ENCODE measurements around the gene KCNJ4.

The KCNJ4 gene

DNA sequence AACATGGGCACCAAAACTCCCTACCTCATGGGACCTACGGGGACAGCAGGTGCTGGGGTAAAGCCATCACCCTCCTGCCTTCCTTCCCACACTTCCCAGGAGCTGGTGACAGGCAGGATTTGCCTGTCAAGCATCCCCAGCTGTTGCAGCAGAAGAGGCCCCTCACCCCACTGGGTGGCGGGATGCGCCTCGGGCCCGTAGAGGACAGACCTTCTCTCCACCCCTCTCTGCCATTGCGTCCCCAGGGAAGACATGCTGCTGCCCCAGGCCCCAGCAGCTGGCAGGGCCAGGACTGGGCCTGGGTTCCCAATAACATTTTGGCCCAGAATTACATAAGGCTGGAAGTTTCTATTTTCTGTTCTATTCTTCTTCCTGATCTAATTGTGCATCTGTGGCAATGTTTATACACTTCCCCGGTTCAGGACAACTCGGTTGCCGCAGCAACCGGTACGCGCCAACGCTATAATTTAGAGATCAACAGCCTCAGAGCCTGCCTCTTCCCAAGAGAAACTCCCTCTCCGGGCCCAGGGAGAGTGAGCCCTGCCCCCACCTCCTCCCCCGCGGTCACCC lies 25.4 kb downstream of the KCNJ4 start:
- no peak for DNase-seq

DNA sequence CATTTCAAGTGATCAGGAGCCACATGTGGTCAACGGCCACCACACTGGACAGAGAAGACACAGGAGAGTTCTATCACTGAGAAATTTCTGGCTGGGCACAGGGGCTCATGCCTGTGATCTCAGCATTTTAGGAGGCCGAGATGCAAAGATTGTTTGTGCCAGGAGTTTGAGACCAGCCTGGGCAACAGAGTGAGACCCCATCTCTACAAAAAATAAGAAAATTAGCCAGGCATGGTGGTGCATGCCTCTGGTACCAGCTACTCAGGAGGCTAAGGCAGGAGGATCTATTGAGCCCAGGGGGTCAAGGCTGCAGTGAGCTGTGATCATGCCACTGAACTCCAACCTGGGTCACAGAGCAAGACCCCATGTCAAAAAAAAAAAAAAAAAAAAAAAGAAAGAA lies 26.3 kb downstream of the KCNJ4 start:
- DNase-seq, result no peak

DNA sequence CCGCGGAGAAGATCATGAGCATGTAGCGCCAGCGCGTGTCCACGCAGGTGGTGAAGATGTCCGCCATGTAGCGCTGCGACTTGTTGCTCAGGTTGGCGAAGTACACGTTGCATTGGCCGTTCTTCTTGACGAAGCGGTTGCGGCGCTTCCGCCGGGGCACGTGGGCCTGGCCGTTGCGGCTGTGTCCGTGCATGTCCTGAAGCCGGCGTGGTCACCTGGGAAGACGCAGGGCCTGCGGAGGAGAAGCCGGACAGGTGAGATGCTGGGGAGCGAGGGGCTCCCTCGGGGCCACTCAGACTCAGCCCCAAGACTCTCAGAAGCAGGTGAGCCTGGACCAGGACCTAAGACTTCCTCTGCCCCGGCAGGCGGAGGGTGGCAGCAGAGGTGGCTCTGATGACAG lies 27.1 kb downstream of the KCNJ4 start:
- DNase-seq, result no peak

DNA sequence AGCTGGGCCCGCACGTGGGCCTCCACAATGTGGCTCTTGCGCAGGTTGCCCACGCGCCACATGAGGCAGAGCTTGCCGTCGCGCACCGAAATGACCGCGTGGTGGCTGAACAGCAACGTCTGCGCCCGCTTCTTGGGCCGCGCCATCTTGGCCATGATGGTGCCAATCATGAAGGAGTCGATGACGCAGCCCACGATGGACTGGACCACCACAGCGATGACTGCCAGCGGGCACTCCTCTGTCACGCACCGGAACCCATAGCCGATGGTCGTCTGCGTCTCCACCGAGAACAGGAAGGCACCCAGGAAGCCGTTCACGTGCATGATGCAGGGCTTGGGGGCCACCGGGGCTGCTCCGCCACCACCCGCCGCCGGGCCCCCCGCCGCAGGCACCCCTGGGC lies 27.5 kb downstream of the KCNJ4 start:
- DNase-seq, result no peak

- no peak for DNase-seq
Observed at GRCh38 chr22:38426628-38427027, 28.4 kb downstream of the KCNJ4 start.

DNA sequence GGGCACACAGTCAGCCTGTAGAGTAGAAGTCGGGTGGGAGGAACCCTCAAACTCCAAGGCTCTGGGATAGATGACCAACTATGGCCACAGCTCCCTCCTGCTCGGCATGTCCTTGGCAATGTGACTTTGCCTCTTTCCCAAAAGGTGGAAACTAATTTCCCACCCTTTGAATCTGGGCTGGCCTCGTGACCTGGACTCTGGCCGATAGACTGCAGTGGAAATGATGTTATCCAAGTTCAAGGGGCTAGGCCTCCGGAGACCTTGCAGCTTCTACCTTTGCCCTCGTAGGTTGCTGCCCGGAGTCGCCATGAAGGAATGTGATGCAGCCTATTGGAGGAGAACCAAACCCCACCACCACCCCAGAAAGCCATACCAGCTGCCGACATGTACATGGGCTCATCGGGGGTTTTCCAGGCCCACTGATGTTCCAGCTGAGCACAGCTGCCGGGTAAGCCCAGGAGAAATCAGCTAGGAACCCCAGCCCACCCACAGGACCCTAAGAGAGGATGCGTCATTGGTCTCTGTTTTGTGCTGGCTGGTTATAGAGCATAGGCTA lies 30.4 kb downstream of the KCNJ4 start:
- no peak for DNase-seq

DNA sequence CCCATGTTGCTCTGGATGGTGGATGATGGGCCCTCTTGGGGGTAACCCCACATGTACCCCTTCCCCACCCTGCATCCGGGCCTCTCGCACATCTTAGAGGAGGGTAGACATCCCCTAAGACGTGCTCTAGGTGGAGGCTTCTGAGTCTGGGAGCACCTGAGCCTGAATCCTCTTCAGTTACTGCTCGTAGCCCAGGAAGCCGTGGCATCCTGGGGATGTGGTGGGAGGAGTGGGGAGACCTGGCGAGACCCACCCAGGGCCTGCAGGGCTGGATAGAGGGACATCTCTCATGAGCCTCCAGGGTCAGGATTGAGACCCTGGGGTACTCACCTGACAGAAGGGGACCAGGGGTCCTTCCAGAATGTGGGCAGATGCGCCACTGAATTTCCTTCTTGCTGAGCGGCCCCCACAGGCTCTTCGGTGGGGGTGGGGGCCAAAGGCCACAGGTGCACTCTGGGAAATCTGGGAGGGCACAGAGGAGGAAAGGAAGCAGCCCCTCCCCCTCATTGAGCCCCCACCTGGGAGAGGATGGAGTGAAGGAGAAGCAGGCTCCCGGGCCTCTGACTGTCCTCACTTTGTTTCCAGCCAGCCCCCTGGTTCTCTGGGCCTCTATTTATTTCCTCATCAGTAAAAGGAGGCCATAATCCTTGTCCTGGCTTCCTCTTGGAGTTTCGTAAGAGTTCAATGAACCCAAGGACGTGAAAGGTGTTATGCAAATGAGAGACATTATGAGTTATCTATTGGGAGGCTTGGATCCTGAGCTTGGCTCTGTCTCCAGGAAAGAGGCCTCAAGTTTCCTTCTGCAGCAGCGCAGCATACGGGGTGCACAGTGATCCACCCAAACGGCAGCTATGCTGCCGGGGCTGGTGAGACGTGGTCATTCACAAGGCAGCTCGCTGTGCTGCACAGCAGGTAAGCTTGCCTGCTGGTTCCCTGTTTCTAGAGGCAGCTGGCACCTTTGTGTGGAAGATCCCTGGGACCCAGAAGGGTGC lies 31.2 kb downstream of the KCNJ4 start:
- no peak for DNase-seq

DNA sequence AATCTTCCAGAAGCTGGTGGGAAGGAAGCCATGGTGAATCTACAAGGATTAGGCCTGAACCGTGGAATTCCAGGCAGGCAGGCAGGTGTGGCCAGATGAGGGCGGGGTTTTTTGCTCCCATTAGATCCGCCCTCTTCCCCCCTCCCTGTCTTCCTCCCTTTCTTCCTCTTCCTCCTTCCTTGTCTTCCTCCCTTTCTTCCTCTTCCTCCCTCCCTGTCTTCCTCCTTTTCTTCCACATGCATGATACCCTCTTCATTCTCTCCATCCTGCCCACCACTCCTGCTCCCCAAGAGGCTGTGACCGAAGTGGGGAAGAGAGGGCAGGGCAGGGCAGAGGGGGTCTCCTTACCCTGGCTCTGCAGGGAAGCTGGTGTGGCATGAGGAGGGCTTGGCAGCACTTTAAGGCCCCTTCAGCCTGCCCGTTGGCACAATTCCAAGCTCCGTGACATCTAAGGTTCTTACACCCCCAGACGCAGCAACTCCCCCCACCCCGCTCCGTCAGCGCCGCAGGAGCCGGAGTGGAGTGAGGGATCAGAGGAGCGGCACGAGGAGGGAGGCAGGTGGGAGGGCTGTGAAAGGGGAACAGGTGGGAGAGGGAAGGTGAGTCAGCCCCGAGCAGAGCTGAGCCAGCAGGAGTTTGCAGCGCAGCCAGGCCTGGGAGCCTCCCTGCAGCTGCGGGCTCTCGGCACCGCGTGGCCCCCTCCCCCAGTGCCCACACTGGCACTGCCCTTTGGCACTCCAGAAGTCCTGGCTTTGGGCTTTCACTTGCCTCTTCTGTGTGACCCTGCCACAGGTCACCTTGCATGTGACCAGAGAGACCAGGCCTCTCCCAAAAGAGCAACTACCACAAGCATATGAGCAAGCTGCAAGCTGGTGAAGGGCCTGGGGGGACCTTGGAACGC lies 32.1 kb downstream of the KCNJ4 start:
- DNase-seq, result no peak

- no peak for DNase-seq
Observed at GRCh38 chr22:38420734-38421133, 34.3 kb downstream of the KCNJ4 start.

- no peak for DNase-seq
Observed at GRCh38 chr22:38419858-38420160, 35.2 kb downstream of the KCNJ4 start.

DNA sequence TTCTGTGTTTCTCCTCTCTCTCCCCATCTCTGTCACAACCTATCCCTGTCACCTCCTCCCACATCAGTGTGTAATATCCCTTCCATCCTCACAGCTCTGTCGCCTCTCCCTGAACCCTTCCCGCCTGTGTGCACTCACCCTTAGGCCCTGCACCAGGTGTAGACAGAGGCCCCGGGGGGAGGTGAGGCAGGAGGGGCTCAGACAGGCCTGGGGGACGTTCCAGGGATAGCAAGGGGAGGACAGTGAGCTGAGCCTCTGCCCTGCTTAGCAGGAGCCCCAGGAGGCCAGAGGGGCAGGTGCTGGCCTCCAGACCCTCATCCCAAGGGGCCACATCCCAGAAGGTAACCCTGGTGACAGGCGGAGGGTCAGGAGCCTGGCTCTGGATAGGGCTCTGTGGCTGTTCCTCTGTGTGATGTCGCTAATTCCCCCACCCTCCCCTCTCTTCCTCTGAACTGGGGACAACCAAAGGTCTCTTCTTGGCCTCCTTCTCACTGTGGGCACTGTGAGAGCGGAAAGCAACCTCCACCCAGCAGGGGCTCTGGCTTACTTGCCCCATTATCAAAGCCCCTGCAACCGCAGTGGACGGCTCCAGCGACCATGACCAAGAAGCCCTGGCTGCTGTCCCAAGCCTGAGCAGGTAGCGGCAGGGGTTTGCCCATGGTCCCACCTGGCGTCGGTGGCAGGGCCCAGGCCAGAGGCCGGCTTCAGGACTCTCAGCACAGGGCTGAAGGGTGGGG lies 35.7 kb downstream of the KCNJ4 start:
- DNase-seq, result no peak

- DNase-seq, result no peak
Observed at GRCh38 chr22:38418589-38418988, 36.4 kb downstream of the KCNJ4 start.

DNA sequence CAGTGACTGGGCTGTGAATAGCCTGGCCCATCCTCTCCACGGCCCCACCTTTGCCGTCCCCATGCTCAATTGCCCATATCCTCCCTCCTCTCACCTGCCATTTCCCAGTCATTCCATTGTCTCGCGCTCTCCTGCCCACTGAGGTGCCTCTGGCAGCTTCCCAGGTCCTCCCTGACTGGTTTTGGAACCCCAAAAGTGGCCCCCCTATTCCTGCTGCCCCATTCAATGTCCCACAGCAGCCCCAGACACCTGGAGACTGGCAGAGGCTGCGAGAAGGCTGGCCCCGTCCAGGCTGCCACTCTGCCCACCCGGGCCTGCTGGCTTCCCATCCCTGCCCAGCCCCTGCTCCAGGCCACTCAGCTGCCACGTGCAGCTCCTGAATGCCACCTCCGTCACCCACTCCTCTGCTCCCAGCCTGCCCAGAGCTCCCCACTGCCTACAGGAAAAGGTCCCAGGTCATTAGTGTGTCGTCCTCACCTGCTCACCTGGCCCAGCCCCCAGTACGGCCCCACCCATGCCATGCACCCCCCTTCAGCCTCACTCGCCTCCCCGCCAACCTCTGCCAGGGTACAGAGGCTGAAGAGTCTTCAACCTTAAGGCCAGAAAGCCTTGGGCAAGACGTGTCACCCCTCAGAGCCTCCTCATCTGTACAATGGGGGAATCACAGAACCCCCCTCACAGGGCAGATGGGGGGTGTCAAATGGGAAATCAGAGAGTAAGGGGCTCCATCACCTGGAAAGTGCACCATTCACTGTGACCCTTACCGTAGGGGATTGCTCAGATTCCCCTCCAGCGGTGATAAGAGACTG lies 37.5 kb downstream of the KCNJ4 start:
- DNase-seq, result no peak

DNA sequence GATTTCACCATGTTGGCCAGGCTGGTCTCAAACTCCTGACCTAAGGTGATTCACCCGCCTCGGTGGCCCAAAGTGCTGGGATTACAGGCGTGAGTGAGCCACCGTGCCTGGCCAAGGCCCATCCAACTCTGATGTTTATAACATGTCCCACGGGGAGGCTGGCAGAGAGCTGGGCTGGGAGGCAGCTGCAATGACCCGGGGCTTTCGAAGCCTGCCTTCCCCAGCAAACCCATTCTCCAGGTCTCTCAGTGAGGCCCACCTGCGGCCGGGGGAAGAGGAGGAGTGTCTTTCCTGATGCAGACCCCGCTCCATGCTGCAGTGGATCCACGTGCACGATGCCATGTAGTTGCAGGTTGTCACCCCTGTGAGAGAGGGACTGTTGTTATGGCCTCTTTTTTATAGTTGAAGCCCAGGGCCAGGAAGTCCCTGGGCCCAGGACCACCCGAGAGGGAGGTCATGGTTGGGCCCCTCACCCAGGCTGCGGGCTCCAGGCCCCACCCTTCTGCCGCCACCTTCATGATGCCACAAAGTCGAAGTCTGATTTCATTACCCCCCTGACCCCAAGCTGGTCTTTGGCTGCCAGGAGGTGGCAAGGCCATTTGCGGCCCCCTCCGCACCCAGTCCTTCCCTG lies 38.3 kb downstream of the KCNJ4 start:
- no peak for DNase-seq

DNA sequence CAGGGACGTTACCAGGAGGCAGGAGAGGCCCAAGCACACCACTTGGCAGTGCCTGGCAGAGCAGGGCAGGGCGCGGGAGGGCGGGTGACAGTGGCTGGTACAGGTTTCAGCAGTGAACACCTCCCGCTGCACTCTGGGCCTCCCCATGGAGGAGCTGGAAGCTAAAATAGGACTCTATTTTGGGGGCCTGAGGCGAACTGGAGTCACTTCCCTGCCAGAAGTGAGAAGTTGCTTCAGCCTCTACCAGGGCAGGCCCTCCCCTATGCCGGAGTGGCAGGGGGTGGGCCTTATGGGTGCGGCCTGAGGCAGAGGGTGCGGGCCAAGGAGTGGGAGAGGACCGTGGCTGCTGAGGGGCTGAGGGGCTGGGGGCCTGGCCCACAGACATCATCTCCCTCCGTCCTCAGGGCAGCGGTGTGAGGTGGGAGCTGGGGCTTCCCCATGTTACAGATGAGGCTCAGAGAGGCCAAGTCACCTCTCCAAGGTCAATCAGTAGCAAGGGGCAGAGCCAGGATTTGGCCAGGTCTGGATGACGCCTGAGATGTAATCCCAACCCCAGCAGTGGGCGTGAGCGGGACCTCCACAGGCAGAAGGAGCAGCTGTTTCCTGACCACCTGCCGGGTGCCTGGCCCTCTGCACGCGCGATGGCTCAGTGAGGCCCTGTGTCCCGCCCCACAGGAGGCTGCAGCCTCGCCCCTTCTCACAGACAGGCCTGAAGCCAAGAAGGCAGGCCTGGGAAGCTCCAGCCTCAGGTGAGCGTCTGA lies 39.3 kb downstream of the KCNJ4 start:
- no peak for DNase-seq

- DNase-seq, result no peak
Observed at GRCh38 chr22:38415046-38415445, 40.0 kb downstream of the KCNJ4 start.

DNA sequence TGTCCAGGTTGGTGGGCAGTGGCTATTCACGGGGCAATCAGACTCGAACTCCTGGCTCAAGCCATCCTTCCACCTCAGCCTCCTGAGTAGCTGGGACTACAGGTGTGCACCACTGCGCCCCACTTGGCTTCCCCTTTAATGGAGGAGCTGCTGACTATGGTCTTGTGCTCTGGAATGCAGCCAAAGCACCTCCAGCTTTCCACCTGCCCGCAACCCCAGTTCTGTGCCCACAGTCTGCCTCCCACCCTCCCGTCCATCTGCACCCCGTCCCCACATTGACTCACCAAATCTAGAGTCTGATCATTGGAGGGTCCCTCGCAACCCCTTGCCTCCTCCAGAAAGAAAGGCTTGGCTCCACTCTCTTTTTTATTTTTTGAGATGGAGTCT lies 41.0 kb downstream of the KCNJ4 start:
- DNase-seq, result no peak

DNA sequence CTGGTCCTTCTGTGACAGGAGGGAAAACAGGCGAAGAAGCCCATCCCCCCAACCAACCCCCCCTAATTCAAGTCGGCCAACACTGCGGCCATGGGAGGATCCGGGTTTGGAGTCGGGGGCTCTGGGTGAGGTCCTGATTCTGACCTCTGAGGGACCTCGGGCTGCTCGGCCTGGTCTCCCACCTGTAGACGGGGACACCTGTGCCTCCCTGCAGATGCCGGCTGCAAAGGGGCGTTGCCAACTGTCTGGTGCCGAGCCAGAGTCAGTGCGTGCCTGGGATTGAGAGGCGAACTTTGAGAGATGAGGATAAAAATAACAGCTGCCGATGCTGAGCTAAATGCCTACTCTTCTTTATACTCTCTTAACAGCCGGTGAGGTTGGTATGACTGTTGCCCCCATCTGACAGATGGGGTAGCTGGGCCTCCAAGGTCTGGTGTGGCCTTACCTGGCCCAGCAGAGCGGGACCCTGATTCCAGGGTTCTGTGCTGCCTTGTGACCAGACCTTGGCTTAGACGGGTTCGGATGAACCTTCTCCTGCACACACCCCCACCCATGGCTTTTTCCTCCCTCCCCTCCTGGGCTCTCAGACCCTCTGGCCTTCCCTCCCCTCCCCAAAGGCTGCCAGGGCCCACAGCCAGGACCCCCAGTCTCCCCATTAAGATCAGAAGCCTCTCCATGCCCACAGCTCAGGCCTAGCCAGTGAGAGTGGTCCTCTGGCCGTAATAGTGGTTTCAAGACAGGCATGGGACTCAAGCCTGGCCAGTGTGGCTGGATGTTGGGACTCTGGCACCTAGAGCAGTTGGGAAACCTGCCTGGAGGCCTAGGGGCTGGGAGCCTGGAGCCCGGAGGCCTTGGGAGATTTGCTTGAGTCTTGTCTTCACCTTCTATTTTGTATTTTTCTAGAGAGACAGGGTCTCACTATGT lies 41.7 kb downstream of the KCNJ4 start:
- no peak for DNase-seq

- peak; percentile 5 for DNase-seq
Observed at GRCh38 chr22:38412435-38413084, 42.4 kb downstream of the KCNJ4 start.
